GM21515 (cell line): ENCODE measurements around the gene ZNF500.

Experiments
- ATAC-seq: cut with Tn5 transposase; IDR thresholded peaks from one replicate; pipeline ENCODE4 v1.9.1; 2021; ENCODE audit not compliant: unreplicated experiment

Gene ZNF500

GRCh38 chr16:4766875-4767628 lies at the start of gene ZNF500:
Gene ZNF500 (minus strand): TSS chr16:4767162. CDS start chr16:4765978, 1,184 bp downstream.
- ATAC-seq, result peak; percentile 71

- no peak for ATAC-seq
These were observed 47.7 kb upstream of the ZNF500 start for GRCh38 chr16:4814542-4815173.

DNA sequence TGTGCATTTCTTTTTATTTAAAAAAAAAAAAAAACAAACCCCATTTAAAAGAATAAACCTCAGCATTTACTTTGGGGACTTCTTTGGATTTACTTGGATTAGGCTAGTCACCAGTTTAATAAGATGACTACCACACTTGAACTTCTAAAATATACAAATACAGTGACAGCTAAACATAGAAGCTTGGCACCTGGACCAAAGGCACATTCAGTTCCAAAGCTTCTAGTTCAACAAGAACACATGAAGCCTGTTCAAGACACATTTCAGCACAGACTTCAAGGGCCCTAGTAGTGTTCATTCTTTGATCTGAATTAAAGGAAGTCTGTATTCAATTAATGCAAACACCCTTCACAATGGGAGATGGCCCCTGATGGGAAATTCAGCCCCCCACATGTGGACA lies 47.1 kb upstream of the ZNF500 start:
- ATAC-seq, result no peak

GRCh38 chr16:4813251-4814003 lies 46.5 kb upstream of the ZNF500 start:
- no peak for ATAC-seq

- no peak for ATAC-seq
These were observed 44.8 kb upstream of the ZNF500 start for GRCh38 chr16:4811773-4812172.

GRCh38 chr16:4811242-4811641 lies 44.3 kb upstream of the ZNF500 start:
- no peak for ATAC-seq

DNA sequence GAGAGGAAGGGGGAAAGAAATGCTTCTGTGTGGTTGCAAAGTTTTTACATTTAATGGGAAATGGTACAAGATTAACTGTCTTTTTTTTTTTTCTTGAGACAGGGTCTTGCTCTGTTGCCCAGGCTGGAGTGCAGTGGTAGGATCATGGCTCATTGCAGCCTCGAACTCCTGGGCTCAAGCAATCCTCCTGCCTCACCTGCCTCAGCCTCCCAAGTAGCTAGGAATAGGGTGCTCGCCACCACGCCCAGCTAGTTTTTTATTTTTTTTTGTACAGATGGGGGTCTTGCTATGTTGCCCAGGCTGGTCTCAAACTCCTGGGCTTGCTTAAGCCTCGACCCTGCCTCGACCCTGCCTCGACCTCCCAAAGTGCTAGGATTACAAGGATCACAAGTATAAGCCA lies 39.3 kb upstream of the ZNF500 start:
- no peak for ATAC-seq

DNA sequence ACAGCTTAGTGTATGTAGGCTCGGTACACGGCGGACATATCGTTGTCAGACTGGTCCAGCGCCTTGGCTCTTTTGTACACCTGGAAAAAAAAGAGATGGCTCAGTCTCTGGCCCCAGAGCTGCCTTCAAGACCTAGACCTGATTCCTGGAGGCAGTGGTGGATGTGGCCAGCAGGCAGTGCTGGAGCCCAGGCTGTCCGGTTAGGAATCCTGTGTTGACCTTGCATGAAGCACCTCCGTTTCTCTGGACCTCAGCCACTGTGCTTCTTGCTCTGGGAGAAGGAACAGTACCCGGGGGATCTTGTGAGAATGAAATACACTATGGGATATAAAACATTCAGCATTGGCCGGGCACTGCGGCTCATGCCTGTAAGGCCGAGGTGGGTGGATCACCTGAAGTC lies 38.3 kb upstream of the ZNF500 start:
- no peak for ATAC-seq

DNA sequence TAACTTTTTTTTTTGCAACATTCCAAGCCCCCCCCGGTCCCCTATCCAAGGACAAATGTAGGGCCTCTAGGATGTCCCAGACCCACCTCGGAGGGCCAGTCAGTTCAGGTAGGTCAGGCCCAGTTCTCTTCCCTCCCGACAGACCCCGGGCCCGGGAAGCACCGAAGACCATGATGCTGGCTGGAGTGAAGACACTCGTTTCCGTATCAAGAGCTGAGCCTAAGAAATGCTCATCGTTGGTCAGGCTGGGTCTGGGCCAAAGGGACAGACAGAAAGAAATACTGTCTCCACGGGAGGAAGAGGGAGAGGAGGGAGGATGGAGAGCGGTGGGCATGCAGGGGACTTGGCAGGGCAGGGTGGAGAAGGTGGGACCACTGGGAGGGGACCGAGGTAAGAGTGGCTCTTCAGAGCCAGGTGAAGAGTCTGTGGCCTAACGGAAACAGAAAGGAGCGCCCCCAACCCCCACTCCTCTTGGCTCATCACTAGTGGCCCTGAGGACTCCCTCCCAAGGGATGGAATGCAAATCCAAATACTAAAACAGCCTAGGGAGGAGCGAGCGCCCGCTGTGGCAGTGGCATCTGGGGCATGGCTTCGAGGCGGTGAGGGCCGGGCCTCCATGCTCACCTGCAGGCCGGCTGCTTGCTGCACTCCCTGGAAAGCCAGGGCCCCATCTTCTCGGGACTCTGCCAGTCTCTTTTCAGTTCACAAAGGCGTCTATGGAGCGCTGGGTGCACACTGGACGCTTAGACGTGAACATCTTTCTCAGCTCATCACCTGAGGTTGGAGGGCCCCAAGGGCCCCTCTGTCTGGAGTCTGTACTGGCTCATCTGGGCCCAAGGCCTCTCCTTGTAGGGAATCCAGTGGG lies 37.2 kb upstream of the ZNF500 start:
- no peak for ATAC-seq

DNA sequence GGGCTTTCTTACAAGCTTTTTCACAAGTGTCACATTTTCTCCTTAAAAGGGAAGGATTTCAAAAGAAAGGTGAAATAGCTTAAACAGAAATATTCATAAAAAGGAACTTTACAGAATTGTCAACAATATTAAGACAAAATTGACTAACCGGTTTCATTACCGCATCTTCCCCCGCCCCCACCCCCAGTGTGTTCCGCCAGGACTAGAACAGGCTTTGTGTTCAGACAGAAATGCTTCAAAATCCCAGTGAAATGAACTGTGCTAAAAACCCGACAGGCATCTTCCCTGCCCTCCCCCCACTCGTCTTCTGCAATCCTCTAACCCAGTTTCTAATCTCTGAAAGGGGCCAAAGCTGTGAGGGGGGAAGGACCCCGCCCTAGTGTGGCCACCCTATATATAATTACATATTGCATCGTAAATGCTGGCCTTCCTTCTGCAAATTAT lies 36.5 kb upstream of the ZNF500 start:
- ATAC-seq, result no peak

DNA sequence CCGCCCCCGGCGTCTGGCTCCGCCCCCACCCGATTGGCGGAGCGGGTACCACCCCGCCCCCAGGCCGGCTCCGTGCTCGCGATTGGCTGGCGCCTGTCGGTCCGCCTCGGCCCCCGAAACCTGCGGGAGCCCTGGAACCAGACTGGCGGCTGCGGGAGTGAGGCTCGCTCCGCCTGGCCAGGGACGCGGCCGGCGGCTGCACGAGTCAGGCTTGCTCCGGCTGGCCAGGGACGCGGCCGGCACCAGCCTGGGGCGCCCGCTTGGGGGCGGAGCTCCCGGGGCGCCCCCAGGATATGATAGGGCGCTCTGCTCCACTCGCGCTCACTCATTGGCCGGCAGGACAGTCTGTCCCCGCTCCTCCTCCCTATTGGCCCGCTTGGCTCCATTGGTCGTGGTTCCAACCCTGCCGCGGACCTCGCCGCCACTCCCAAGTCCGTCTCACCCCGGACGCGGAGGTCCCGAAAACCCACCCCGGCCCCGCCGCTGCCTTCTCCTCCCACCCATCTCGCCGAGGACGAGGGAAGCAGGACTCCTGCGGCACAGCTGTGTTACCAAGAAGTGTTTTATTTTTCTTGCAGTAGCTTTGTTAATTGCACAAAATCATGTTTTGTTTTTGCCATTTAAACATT lies 35.8 kb upstream of the ZNF500 start:
- peak; percentile 85 for ATAC-seq

- peak; percentile 60 for ATAC-seq
These were observed 35.1 kb upstream of the ZNF500 start, which contains the start of gene ROGDI for GRCh38 chr16:4801962-4802658. Gene ROGDI (minus strand): TSS chr16:4802633. CDS start chr16:4802571, 62 bp downstream.

- no peak for ATAC-seq
These were observed 34.3 kb upstream of the ZNF500 start for GRCh38 chr16:4801051-4801961.

DNA sequence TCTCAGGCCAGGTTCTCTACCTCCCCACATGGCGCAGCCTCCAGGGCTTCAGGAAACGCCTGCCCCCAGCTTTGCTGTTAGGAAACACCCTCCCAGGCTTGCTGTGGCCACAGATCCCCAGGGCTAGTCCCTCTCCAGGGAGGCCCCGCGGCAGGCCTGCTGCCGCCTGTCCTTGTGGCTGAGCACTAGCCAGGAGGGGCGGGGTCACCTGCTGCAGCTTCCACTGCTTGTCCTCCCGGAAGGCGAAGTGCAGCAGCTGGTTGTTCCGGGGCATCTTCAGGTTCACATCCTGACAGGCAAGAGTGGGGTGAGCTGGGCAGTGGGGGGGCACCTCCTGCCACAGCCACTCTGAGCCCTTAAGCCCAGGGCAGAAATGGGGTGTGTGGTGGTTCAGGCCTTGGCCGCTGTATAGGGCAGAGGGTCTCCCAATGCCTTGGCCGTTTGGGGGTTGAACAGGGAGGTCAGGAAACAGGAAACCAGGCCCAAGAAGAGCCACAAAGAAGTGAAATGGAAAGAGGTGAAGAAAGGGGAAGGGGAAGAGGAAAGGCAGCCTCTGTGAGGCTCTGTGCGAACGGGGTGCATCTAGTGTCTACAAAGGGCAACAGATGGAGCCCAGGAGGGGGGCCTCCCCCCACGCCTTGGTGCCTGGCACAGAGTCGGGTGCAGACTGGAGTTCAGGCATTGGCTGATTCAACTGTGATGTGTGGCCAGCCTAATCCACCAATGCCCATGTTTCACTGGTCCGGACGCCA lies 33.5 kb upstream of the ZNF500 start:
- ATAC-seq, result no peak

DNA sequence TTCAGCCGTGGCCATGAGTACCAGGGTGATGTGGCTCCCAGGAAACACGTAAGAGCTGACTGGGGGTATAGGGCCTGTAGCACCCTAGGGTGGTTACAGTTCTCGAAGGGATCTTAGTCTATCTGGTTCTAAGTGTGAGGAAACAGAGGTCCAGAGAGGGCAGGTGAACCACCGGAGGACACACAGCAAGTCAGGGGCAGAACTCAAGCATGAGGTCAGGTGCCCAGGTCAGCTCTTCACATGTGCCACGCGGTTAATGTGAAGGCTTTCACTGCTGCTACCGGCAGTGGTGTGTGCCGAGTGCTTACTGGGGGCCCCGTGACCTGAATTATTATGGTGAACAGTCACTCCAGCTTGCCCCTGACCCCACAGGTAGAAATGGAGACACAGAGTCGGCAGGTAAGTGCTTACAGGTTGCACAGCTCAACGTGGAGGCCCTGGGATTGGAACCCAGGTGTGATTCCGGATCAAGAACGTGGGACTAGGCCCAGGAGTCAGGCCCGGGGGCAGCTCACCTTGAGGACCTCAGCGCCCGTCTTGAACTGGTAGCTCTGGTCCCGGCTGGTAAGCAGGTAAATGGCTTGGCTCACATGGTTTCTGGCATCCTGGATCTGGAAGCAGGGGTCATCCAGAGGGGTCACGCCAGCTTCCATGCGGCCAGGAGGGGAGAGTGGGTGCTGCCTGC lies 32.4 kb upstream of the ZNF500 start:
- ATAC-seq, result no peak

- ATAC-seq, result no peak
These were observed 31.5 kb upstream of the ZNF500 start for GRCh38 chr16:4798456-4798855.

DNA sequence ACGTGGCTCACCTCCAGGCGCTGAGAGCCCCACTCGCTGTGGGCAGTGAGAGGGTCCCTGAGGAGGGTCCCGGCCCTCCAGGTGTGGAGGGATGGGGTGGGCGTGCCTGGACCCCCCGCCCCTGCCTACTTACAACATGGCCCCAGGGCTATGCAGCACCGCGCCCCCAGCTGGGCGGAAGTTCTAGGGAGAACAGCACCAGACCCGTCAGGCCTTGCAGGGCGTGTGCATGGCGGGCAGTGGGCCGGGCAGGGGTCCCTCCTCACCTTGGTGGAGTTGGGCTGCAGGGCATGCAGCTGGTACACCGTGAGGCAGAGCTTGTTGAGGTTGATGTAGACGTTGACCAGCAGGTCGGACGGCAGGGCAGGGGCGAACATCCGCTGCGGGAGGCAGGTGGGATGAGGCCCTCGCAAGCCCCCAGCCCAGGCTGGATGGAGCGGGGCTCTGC lies 30.9 kb upstream of the ZNF500 start:
- ATAC-seq, result no peak
